Putamen (tissue), 1 donor: ENCODE results near the gene CFAP210.

Source experiments
- DNase-seq: peaks from one replicate; pipeline ENCODE4 v3.0.0-alpha.2; 2016; ENCODE audit warnings: low spot score

CFAP210 gene

DNA sequence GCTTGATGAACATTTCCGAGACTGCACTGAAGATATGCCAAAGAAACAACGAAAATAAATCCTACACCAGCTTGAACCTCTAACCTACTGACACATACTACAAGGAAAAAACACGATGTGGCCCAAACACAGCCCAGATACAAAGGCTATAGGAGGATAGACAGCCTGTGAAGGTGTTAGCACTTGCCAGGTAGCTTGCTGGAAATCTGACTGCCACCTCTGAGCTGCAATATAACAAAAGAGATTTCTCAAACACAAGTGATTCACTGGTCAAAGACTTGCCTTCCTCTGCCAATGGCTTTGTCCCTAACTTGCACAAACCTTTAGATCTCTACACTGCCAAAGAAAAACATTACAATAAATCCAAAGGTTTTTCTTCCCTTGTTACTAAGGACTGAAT, 21.1 kb downstream of the CFAP210 start:
- DNase-seq = no peak

DNA sequence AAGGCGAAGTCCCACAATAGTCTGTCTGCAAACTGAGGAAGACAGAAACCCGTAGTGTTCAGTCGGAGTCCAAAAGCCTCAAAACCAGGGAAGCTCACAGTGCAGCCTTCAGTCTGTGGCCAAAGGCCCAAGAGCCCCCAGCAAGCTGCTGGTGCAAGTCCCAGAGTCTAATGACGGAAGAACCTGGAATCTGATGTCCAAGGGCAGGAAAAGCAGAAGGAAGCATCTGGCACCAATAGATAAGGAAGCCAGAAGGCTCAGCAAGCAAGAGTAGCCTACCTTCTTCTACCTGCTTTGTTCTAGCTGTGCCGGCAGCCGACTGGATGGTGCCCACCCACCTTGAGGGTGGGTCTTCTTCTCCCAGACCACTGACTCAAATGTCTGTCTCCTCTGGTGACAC, 21.8 kb downstream of the CFAP210 start:
- no peak for DNase-seq

GRCh38 chr2:169670937-169671336, 23.3 kb downstream of the CFAP210 start:
- no peak for DNase-seq

DNA sequence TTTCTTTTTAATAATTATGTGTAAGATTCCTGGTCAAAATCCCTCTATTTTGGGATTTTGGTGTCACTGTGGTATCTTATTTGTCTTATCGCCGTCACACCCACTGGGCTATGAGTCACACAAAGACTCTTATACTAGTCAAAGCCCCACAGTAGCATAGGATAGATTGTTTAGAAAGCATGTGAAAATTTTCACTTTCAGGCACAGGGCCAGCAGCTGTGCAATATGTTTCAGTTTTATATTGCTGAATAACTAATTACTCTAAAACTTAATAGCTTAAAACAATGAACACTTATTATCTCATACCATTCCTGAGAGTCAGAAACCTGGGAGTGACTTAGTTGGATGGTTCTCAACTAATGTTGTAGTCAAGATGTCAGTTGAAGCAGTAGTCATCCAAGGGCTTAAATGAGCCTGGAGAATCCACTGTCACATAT, 24.0 kb downstream of the CFAP210 start:
- DNase-seq = no peak

- no peak for DNase-seq
Measured at GRCh38 chr2:169667583-169667982, 26.6 kb downstream of the CFAP210 start.

- no peak for DNase-seq
Measured at GRCh38 chr2:169664978-169665930, 29.0 kb downstream of the CFAP210 start.

DNA sequence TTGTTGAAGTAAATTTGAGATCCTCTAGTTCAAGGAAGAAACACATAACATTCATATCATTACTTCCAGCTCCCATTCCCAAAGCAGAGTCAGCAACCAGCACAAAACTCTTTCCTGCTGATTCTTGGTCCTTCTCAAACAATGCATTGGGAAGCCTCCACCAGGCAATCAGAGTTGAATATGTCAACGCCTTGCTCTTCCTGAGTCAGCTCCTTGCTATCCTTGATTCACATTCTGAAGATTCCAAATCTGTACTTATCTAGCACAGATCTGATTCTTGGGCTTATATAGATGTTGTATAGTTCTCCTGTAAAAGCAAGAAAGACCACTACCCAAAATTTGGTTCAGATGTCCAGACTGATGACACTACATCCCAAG, 29.6 kb downstream of the CFAP210 start:
- no peak for DNase-seq

- DNase-seq = no peak
Measured at GRCh38 chr2:169663247-169663646, 31.0 kb downstream of the CFAP210 start.

- DNase-seq = no peak
Measured at GRCh38 chr2:169662744-169663143, 31.5 kb downstream of the CFAP210 start.

DNA sequence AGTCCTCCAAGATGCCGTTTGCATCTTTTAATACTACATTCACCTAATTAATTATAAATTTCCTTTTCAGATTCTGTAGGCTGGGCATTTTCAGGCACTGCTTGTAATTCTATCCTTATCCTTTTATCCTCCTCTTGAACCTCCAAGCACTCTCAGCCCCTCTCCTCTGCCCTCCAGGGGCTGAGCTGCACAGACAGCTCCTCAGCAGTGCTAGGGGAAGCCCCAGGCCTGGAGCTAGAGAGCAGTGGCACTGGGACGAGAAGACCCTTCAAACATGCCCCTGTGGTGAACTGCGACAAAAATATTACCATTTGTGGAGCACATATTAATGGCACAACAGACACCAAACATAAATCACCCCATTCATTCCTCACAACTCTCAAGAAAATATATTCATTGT, 32.9 kb downstream of the CFAP210 start:
- no peak for DNase-seq

- DNase-seq = no peak
Measured at GRCh38 chr2:169659320-169659719, 34.9 kb downstream of the CFAP210 start.

- no peak for DNase-seq
Measured at GRCh38 chr2:169658877-169659276, 35.3 kb downstream of the CFAP210 start.

DNA sequence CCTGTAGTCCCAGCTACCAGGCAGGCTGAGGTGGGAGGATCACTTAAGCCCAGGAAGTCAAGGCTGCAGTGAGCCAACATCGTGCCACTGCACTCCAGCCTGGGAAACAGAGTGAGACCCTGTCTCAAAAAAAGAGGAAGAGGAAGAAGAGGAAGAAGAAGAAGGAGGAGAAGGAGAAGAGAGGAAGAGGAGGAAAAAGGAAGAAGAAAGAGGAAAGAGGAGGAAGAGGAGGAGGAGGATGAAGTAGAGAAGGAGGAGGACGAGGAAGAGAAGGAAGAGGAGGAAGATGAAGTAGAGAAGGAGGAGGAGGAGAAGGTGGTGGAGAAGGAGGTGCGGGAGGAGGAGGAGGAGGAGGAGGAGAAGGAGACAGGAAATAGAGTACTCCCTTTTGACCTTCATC, 38.0 kb downstream of the CFAP210 start:
- no peak for DNase-seq

DNA sequence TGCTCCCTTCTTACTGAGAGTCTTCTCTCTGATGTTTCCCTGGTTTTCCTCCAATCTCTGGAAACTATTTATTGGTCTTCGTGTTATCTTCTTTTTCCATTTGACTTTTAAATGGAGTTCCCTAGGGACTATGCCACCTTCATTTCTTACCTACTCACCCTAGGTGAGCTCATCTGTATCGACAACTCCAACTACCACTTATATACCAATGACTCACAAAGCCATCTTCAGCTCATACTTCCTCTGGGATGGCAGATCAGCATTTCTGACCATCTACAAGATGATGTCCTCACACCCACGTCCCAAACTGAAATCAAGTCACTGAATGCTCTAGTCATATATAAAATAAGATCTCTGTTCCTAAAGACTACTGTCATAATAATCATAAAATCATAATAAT, 40.6 kb downstream of the CFAP210 start:
- DNase-seq = no peak

- no peak for DNase-seq
Measured at GRCh38 chr2:169649278-169649677, 44.9 kb downstream of the CFAP210 start.

GRCh38 chr2:169647496-169647895, 46.7 kb downstream of the CFAP210 start:
- no peak for DNase-seq

GRCh38 chr2:169644173-169644572, 50.0 kb downstream of the CFAP210 start:
- DNase-seq = no peak

- DNase-seq = no peak
Measured at GRCh38 chr2:169641464-169641863, 52.7 kb downstream of the CFAP210 start.

DNA sequence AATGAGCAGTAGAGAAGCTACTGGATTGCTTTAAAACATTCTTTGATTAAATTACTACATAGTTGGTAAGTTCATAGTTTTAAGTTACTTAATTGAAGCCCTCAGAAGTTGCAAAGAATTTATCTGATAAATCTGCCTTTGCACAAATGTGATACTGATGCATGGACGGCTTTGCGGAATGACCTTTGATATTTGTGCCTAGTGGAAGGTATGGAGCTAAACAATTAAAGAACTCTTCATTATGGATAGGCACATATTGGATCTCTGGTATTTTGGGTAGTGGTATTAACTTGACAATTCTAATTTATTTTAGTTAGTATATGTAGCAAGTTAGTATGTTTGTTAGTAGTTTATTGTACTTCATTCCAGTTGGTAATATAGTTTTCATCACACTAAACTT, 54.1 kb downstream of the CFAP210 start:
- no peak for DNase-seq

DNA sequence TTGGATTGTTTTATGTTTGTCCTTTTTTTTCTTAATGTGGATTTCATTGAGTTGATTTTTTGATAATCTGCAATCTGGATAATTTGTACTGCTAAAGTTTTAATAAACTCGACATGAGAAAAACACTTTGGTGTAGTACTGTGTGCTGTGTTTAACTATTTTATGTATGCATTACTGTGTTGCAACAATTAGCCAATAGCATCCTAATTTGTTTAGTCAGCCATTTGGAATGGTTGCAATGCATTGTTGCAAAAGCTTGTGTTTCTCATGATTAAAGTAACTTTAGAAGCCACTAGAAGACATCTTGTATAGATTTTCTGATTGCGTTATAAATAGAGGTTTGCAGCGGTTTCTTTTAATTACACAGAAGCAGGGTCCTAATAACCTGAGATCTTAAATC, 56.6 kb downstream of the CFAP210 start:
- DNase-seq = no peak

DNA sequence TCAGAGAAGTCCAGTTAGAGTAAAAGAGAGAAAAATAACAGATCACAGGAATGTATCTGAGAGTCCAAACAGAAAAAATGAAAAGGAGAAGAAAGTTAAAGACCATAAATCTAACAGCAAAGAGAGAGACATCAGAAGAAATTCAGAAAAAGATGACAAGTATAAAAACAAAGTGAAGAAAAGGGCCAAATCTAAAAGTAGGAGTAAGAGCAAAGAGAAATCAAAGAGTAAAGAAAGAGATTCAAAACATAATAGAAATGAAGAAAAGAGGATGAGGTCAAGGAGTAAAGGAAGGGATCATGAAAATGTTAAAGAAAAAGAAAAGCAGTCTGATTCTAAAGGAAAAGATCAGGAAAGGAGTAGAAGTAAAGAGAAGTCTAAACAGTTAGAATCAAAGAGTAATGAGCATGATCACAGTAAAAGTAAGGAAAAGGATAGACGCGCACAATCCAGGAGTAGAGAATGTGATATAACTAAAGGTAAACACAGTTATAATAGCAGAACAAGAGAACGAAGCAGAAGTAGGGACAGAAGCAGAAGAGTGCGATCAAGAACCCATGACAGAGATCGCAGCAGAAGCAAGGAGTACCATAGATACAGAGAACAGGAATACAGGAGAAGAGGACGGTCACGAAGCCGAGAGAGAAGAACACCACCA, 57.6 kb downstream of the CFAP210 start:
- DNase-seq = no peak

- DNase-seq = no peak
Measured at GRCh38 chr2:169625781-169626180, 68.4 kb downstream of the CFAP210 start.

DNA sequence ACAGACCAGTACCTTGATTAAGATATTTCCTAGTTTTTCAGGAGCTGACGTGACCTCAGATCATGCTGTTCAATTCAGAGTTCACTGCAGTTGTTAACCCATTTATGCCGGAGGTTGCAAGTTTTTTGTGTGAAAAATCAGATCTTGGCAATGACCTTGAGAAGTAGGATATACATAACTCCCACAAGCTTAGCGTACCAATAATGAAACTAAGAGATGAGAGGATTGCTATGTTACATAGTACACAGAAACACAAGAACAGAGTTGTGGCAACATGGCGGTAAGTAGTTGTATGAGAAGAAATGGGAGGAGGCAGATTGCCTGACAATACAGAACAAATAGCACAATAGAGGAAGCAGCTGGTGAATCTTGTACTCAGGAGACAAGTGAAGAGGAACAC, 71.0 kb downstream of the CFAP210 start:
- no peak for DNase-seq
